ENCODE measurements around the gene COA1. TPM values are rescaled to one million over a fixed set of nuclear protein-coding genes. Genes with fewer than 3 reads are reported as not detected.
A peak's percentile ranks its signal among the peaks of the same experiment; 100 is the strongest.

The COA1 gene
- total and polyA plus RNA-seq, 2 donors, result 71.5 to 89.2 TPM

DNA sequence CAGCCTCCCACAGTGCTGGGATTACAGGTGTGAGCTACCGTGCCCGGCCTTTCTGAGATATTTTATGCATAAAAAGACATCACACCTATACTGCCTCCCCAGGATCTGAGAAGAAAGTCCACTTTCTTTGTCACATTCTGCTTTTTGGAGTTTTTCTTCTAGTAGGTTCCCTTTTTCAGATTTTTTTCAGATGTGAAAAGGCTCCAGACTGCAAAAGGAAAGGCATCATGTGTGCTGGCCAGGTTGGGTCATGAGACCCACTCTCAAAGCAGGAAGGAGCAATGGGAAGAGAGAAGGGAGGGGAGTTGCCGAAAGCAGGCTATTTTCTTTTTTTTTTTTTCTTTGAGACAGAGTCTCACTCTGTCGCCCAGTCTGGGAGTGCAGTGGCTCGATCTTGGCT is 40.0 kb upstream of the COA1 start:
- 93% methylated on average over 5 of the region's 5 CpGs for WGBS
- Histone ChIP-seq H3K27me3 (ENCODE audit: control insufficient read depth in 2 of 2, insufficient read depth in 1 of 2, low read length in 1 of 2) (no peaks in the 10 kb centered on the region), H3K4me3 (ENCODE audit: low read length in 2 of 2) (no peak overlapping the region), H3K27ac (ENCODE audit: low read depth in 1 of 2, low read length in 1 of 2) (no peak overlapping the region), H3K36me3 (ENCODE audit: control insufficient read depth in 2 of 2, insufficient read depth in 2 of 2, low read length in 1 of 2) (no peaks in the 10 kb centered on the region), H3K4me1 (ENCODE audit: control insufficient read depth in 2 of 2, insufficient read depth in 2 of 2, low read length in 2 of 2) (peaks cover 0 to 31% of the 10 kb centered on the region in 2 donors), H3K9me3 (ENCODE audit: control insufficient read depth in 2 of 2, insufficient read depth in 1 of 2, low read length in 1 of 2) (no peaks in the 10 kb centered on the region)
- no peak for DNase-seq (ENCODE audit: low read depth in 6 of 9, low spot score in 9 of 9)

GRCh38 chr7:43768887-43769272 is 39.6 kb upstream of the COA1 start:
- no peaks in the 10 kb centered on the region for H3K27me3 ChIP-seq (ENCODE audit: control insufficient read depth in 2 of 2, insufficient read depth in 1 of 2, low read length in 1 of 2)
- no peaks in the 10 kb centered on the region for H3K9me3 ChIP-seq (ENCODE audit: control insufficient read depth in 2 of 2, insufficient read depth in 1 of 2, low read length in 1 of 2)
- no peak for DNase-seq (ENCODE audit: low read depth in 6 of 9, low spot score in 9 of 9)
- H3K4me1 ChIP-seq (ENCODE audit: control insufficient read depth in 2 of 2, insufficient read depth in 2 of 2, low read length in 2 of 2), result peaks cover 0 to 34% of the 10 kb centered on the region in 2 donors
- no peak overlapping the region for H3K4me3 ChIP-seq (ENCODE audit: low read length in 2 of 2)
- H3K36me3 ChIP-seq (ENCODE audit: control insufficient read depth in 2 of 2, insufficient read depth in 2 of 2, low read length in 1 of 2), result no peaks in the 10 kb centered on the region
- H3K27ac ChIP-seq (ENCODE audit: low read depth in 1 of 2, low read length in 1 of 2), result no peak overlapping the region
- WGBS, result 96% methylated on average over 4 of the region's 4 CpGs

- H3K27ac ChIP-seq (ENCODE audit: low read depth in 1 of 2, low read length in 1 of 2), result no peak overlapping the region
- WGBS, result 91% methylated on average over 9 of the region's 9 CpGs
- no peaks in the 10 kb centered on the region for H3K27me3 ChIP-seq (ENCODE audit: control insufficient read depth in 2 of 2, insufficient read depth in 1 of 2, low read length in 1 of 2)
- H3K4me1 ChIP-seq (ENCODE audit: control insufficient read depth in 2 of 2, insufficient read depth in 2 of 2, low read length in 2 of 2), result peaks cover 0 to 34% of the 10 kb centered on the region in 2 donors
- no peak overlapping the region for H3K4me3 ChIP-seq (ENCODE audit: low read length in 2 of 2)
- no peaks in the 10 kb centered on the region for H3K9me3 ChIP-seq (ENCODE audit: control insufficient read depth in 2 of 2, insufficient read depth in 1 of 2, low read length in 1 of 2)
- DNase-seq (ENCODE audit: low read depth in 6 of 9, low spot score in 9 of 9), result no peak
- no peaks in the 10 kb centered on the region for H3K36me3 ChIP-seq (ENCODE audit: control insufficient read depth in 2 of 2, insufficient read depth in 2 of 2, low read length in 1 of 2)
Observed at GRCh38 chr7:43768201-43768886, 39.0 kb upstream of the COA1 start.

- Histone ChIP-seq H3K36me3 (ENCODE audit: control insufficient read depth in 2 of 2, insufficient read depth in 2 of 2, low read length in 1 of 2) (no peaks in the 10 kb centered on the region), H3K4me3 (ENCODE audit: low read length in 2 of 2) (no peak overlapping the region), H3K9me3 (ENCODE audit: control insufficient read depth in 2 of 2, insufficient read depth in 1 of 2, low read length in 1 of 2) (no peaks in the 10 kb centered on the region), H3K4me1 (ENCODE audit: control insufficient read depth in 2 of 2, insufficient read depth in 2 of 2, low read length in 2 of 2) (peaks cover 0 to 34% of the 10 kb centered on the region in 2 donors), H3K27me3 (ENCODE audit: control insufficient read depth in 2 of 2, insufficient read depth in 1 of 2, low read length in 1 of 2) (no peaks in the 10 kb centered on the region), H3K27ac (ENCODE audit: low read depth in 1 of 2, low read length in 1 of 2) (no peak overlapping the region)
- no peak for DNase-seq (ENCODE audit: low read depth in 6 of 9, low spot score in 9 of 9)
- WGBS, result 96% methylated on average over 8 of the region's 8 CpGs
Observed at GRCh38 chr7:43767311-43767710, 38.0 kb upstream of the COA1 start.

- H3K27ac ChIP-seq (ENCODE audit: low read depth in 1 of 2, low read length in 1 of 2), result no peak overlapping the region
- no peaks in the 10 kb centered on the region for H3K9me3 ChIP-seq (ENCODE audit: control insufficient read depth in 2 of 2, insufficient read depth in 1 of 2, low read length in 1 of 2)
- peaks cover 0 to 28% of the 10 kb centered on the region in 2 donors for H3K4me1 ChIP-seq (ENCODE audit: control insufficient read depth in 2 of 2, insufficient read depth in 2 of 2, low read length in 2 of 2)
- DNase-seq (ENCODE audit: low read depth in 6 of 9, low spot score in 9 of 9), result no peak
- 94% methylated on average over 8 of the region's 8 CpGs for WGBS
- no peaks in the 10 kb centered on the region for H3K27me3 ChIP-seq (ENCODE audit: control insufficient read depth in 2 of 2, insufficient read depth in 1 of 2, low read length in 1 of 2)
- H3K4me3 ChIP-seq (ENCODE audit: low read length in 2 of 2), result no peak overlapping the region
- H3K36me3 ChIP-seq (ENCODE audit: control insufficient read depth in 2 of 2, insufficient read depth in 2 of 2, low read length in 1 of 2), result no peaks in the 10 kb centered on the region
Observed at GRCh38 chr7:43766564-43766963, 37.2 kb upstream of the COA1 start.

GRCh38 chr7:43764807-43765491 is 35.6 kb upstream of the COA1 start:
- peaks cover 0 to 17% of the 10 kb centered on the region in 2 donors for H3K4me1 ChIP-seq (ENCODE audit: control insufficient read depth in 2 of 2, insufficient read depth in 2 of 2, low read length in 2 of 2)
- no peak for DNase-seq (ENCODE audit: low read depth in 6 of 9, low spot score in 9 of 9)
- no peaks in the 10 kb centered on the region for H3K27me3 ChIP-seq (ENCODE audit: control insufficient read depth in 2 of 2, insufficient read depth in 1 of 2, low read length in 1 of 2)
- H3K27ac ChIP-seq (ENCODE audit: low read depth in 1 of 2, low read length in 1 of 2), result peak overlapping the region in 1 of 2 donors; percentile 6
- no peaks in the 10 kb centered on the region for H3K9me3 ChIP-seq (ENCODE audit: control insufficient read depth in 2 of 2, insufficient read depth in 1 of 2, low read length in 1 of 2)
- no peak overlapping the region for H3K4me3 ChIP-seq (ENCODE audit: low read length in 2 of 2)
- WGBS, result 89% methylated on average over 10 of the region's 10 CpGs
- H3K36me3 ChIP-seq (ENCODE audit: control insufficient read depth in 2 of 2, insufficient read depth in 2 of 2, low read length in 1 of 2), result no peaks in the 10 kb centered on the region

DNA sequence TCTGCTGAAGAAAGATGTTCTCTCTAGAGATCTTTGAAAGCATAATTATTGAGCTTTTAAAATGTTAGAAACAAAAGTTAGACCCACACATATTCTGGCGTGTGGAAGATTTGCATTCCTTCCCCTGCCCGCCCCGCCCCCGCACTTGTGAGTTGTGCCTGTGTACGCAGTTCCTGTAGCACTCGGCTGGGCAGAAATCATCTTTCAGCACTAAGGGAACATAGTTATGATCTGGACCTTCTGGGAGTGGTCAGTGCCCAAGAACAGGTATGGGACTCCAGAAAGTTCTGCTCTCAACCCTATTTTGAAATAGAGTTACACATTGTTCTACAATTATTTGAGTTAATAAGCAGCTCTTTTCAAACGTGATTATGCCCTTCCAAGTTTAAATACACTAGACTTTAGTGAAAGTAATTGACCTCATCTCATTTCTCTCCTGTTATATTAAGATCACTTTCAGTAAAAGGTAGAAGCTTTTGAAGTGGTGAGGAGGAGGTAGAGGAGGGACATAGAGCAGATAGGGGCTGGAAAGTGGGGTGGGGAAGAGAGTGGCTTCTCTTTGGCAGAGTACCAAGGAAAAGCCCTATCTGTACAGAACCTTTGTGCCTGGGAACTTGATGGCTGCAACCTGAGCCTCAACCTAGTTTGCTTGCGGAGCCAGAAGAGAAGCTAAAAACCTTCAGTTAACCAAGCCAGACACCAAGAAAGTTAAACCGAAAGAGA is 34.9 kb upstream of the COA1 start:
- 41% methylated on average over 9 of the region's 9 CpGs for WGBS
- DNase-seq (ENCODE audit: low read depth in 6 of 9, low spot score in 9 of 9), result no peak
- Histone ChIP-seq H3K36me3 (ENCODE audit: control insufficient read depth in 2 of 2, insufficient read depth in 2 of 2, low read length in 1 of 2) (no peaks in the 10 kb centered on the region), H3K4me1 (ENCODE audit: control insufficient read depth in 2 of 2, insufficient read depth in 2 of 2, low read length in 2 of 2) (peaks cover 0 to 17% of the 10 kb centered on the region in 2 donors), H3K9me3 (ENCODE audit: control insufficient read depth in 2 of 2, insufficient read depth in 1 of 2, low read length in 1 of 2) (no peaks in the 10 kb centered on the region), H3K27me3 (ENCODE audit: control insufficient read depth in 2 of 2, insufficient read depth in 1 of 2, low read length in 1 of 2) (no peaks in the 10 kb centered on the region), H3K27ac (ENCODE audit: low read depth in 1 of 2, low read length in 1 of 2) (peak overlapping the region; percentile 6 to 50), H3K4me3 (ENCODE audit: low read length in 2 of 2) (no peak overlapping the region)

GRCh38 chr7:43763183-43763582 is 33.9 kb upstream of the COA1 start:
- peak overlapping the region in 1 of 2 donors; percentile 2 for H3K27ac ChIP-seq (ENCODE audit: low read depth in 1 of 2, low read length in 1 of 2)

More at GRCh38 chr7:43763183-43763582, 33.9 kb upstream of the COA1 start:
- no peaks in the 10 kb centered on the region for H3K36me3 ChIP-seq (ENCODE audit: control insufficient read depth in 2 of 2, insufficient read depth in 2 of 2, low read length in 1 of 2)
- H3K9me3 ChIP-seq (ENCODE audit: control insufficient read depth in 2 of 2, insufficient read depth in 1 of 2, low read length in 1 of 2), result no peaks in the 10 kb centered on the region
- peaks cover 1 to 10% of the 10 kb centered on the region in 2 donors for H3K4me1 ChIP-seq (ENCODE audit: control insufficient read depth in 2 of 2, insufficient read depth in 2 of 2, low read length in 2 of 2)
- WGBS, result 90% methylated on average over 3 of the region's 3 CpGs
- no peak for DNase-seq (ENCODE audit: low read depth in 6 of 9, low spot score in 9 of 9)
- no peak overlapping the region for H3K4me3 ChIP-seq (ENCODE audit: low read length in 2 of 2)
- peaks cover 0 to 7% of the 10 kb centered on the region in 2 donors for H3K27me3 ChIP-seq (ENCODE audit: control insufficient read depth in 2 of 2, insufficient read depth in 1 of 2, low read length in 1 of 2)

Measured in thymus (tissue), 11 donors.